Suprapubic skin (tissue), 4 donors: ENCODE data around the gene AUTS2.

Experiments used
- POLR2A ChIP-seq, 2 donors: fragments of 450-650 bp; IDR thresholded peaks; one replicate each; pipeline ENCODE4 v1.6.1; 2017; ENCODE audit warnings: antibody characterized with exemption in 2 of 2, mild to moderate bottlenecking in 2 of 2, moderate library complexity in 2 of 2
- POLR2AphosphoS5 ChIP-seq, 3 donors: sonication (generic); formaldehyde crosslinking; IDR thresholded peaks; one replicate each; pipeline ENCODE4 v1.6.1; 2017; ENCODE audit warnings: antibody characterized with exemption in 3 of 3
- TF ChIP-seq, protein P1 (sequence below), 2 donors: fragments of 200-600 bp in 1 of 2; fragments of 450-650 bp in 1 of 2; sonication (generic) in 1 of 2; IDR thresholded peaks; one replicate each; pipeline ENCODE4 v1.5.1; 2016 to 2019; ENCODE audit warnings: antibody characterized with exemption in 2 of 2, mild to moderate bottlenecking in 1 of 2, moderate library complexity in 1 of 2

DNA sequence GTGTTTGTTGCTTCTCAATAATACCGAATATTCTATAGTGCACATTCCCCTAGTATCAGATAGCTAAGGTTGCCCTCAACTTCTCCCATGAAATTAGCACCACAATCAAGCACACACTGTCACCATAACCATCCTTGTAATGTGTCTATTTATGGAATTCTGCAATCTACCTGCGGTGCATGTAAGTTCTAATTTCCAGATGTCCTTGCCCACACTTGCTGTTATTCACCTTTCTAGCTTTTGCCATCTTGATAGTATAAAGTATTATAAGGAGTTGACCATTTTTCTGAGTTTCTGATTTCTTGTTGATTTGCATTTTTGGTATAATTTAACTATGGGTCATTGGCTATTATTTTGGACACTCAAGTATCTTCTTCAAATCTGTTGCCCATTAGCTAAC, 1043.6 kb downstream of the AUTS2 start:
- TF ChIP-seq POLR2AphosphoS5 (IDR thresholded peaks at IDR 0.05) (no peak), POLR2A (IDR thresholded peaks at IDR 0.05) (no peak)
- TF ChIP-seq, protein P1, sequence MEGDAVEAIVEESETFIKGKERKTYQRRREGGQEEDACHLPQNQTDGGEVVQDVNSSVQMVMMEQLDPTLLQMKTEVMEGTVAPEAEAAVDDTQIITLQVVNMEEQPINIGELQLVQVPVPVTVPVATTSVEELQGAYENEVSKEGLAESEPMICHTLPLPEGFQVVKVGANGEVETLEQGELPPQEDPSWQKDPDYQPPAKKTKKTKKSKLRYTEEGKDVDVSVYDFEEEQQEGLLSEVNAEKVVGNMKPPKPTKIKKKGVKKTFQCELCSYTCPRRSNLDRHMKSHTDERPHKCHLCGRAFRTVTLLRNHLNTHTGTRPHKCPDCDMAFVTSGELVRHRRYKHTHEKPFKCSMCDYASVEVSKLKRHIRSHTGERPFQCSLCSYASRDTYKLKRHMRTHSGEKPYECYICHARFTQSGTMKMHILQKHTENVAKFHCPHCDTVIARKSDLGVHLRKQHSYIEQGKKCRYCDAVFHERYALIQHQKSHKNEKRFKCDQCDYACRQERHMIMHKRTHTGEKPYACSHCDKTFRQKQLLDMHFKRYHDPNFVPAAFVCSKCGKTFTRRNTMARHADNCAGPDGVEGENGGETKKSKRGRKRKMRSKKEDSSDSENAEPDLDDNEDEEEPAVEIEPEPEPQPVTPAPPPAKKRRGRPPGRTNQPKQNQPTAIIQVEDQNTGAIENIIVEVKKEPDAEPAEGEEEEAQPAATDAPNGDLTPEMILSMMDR (IDR thresholded peaks at IDR 0.05): no peak
